Hematopoietic multipotent progenitor cell treated with erythropoietin and hydrocortisone succinate and interleukin-3 and kit ligand, for 4 days (in vitro differentiated cells): ENCODE results near the gene NUP214.
"Not testable (repeated sequence)": the region's sequence is repeated elsewhere in the genome, so short reads cannot be mapped to it uniquely, and the experiment has no call there.

Experiments
- DNase-seq: peaks from one replicate; pipeline ENCODE4 v3.0.0-alpha.2; 2015

NUP214 gene

GRCh38 chr9:131097126-131097947 lies 28.0 kb upstream of the NUP214 start:
- no peak for DNase-seq

- DNase-seq, result no peak
These were observed 27.5 kb upstream of the NUP214 start for GRCh38 chr9:131097948-131098278.

DNA sequence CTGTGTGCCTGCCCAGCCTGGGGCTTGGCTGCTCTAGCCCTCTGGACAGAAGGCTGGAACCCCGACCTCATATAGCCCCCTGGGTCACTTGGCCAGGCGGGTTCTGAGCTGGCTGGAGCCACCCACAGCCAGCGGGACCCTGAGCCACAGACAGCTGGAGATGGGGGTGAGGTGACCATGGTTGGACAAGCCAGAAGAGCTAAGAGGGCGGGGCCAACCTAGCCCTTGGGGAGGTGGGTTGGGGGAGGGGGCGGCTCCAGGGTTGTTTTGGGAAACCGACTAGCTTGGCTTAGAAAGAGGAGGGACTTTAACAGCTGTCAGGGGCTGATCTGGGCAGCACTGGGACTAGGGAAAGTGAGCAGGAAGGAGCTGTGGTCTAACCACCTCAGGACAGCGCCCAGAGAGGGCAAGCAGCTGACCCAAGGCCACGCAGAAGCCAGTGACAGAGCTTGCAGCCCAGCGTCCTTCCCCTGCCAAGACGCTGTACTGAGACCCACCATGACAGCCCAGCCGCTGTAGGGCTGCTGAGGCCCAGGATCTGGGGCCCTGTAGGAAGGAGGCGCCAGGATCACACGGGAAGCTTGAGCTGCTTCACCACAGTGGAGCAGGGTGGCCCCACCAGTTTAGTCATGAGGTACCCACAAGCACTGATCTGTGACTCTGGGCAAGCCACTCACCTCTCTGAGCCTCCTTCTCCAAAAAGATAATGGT lies 26.8 kb upstream of the NUP214 start:
- peak; percentile 42 for DNase-seq

GRCh38 chr9:131099102-131099606 lies 26.2 kb upstream of the NUP214 start:
- DNase-seq, result no peak

DNA sequence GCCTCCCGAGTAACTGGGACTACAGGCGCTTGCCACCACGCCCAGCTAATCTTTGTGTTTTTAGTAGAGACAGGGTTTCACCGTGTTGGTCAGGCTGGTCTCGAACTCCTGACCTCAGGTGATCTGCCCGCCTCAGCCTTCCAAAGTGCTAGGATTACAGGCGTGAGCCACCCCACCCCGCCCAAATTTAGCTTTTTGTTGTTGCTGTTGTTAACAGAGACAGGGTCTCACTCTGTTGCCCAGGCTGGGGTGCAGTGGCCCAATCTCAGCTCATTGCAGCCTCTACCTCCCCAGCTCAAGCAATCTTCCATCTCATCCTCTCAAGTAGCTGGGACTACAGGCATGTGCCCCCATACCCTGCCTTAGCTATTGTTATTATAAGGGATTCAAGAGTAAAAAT lies 25.5 kb upstream of the NUP214 start:
- not testable (repeated sequence) for DNase-seq

DNA sequence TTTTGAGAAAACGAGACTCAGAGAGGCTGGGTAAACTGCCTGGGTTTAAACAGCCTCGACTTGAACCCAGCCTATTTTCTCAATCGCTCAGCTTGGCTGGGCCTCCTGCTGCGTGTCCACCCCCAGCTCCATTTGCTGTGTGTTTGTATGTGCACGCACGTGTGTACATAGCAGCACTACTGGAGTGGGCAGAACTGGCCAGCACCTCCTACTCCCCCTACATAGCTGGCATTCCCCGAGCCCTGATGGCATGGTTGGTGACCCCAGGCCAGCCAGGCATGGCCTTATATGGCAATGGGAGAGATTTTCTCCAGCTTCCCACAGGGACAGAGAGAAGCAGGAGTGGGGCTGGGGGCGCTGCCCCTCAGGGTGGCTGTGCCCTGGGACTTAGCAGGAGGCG lies 24.9 kb upstream of the NUP214 start:
- DNase-seq, result no peak

GRCh38 chr9:131101207-131101964 lies 24.0 kb upstream of the NUP214 start:
- no peak for DNase-seq

DNA sequence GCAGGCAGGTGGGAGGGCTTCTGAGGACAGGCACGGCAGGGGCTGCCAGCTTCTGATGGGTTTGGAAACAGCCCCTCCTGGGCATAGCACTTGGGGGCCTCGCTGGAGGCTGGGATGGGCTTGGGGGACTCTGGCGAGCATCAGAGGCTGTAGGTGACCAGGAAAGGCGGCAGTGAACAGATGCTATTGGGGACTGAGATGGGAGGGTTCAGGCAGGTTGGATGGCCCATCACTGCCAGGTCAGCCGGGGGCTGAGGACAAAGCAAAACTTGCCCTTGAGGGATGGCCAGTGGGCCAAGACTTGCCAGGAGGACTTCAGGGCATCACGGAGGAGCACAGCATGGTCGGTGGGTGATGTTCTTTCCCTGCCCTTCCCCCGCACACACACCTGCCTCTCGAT lies 22.4 kb upstream of the NUP214 start:
- no peak for DNase-seq

DNA sequence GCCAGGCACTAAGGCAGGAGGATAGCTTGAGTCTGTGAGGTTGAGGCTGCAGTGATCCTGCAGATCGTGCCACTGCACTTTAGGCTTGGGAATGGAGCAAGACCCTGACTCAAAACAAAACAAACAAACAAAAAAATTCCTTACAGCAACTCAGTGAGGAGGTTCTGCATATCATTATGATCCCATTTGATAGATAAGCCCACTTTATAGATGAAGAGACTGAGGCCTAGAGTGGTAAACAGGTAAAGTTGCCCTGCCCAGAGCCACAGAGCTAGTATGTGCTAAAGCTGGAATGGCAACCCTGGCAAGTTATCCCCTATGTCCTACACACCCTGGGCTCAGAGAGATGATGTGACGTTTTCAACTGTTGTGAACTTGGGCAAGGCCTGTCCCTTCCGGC lies 21.9 kb upstream of the NUP214 start:
- no peak for DNase-seq

DNA sequence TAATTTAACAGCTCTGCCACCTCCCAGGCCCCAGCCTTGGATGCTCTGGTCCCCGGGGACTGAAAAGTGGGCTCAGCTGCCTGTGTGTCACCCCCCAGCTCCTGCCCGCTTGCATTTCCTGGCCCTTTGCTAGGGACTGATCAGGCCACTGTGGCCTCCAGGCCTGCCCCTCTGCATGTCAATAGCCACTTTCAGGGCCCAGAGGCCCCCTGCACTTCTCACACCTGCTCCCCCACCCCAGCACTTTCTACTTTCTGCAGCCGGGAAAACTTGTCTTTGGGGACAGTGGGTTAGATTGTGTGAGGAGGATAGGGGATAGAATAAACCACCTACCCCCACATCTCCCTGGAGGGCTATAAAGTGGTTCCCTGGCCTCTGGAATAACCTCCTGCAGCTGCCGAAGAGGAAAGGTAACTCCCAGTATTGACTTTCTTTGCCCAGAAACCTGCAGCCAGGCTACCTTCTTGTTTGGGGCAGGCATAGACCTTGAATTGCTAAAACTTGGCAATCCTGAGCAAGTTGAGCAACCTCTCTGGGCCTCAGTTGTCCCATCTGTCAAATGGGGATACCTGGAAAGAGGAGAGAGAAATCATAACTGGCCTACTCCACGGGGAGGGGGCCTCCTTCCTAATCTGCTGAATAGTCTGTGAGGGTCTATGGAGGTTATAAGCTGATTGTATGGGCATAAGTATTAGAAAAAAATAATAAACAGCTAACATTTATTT lies 21.2 kb upstream of the NUP214 start:
- DNase-seq, result no peak

- no peak for DNase-seq
These were observed 19.4 kb upstream of the NUP214 start for GRCh38 chr9:131105952-131106351.

GRCh38 chr9:131107760-131108159 lies 17.6 kb upstream of the NUP214 start:
- no peak for DNase-seq

DNA sequence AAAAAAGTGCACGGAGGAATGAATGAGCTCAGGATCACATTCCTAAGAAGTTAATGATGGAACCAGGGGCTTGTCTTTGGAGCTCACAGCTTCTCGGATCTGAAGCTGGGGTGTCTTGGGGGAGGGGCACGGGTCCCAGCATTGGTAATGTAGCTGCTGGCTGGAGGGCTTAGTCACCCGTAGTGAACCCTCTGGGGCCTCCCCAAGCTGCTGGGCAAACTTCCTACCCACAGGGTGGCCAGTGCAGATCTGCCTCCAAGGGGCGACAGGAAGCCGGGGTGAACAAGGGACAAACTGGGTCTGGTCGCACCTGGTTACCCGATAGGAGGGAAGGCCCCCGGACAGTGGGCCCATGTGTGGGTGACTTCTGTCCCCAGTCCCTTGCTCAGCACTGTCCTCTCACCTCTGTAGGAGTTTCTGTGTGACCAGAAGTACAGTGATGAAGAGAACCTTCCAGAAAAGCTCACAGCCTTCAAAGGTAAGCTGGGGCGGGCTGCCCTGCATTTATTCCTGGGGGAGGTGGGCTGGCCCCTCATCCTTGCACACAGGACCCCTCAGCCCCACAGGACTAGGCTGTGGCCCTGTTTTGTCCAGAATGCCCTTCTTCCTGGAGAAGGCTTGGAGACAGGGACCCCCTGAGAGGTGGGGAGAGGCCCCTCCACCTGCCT lies 14.1 kb upstream of the NUP214 start:
- DNase-seq, result no peak

- DNase-seq, result no peak
These were observed 13.5 kb upstream of the NUP214 start for GRCh38 chr9:131111854-131112311.

DNA sequence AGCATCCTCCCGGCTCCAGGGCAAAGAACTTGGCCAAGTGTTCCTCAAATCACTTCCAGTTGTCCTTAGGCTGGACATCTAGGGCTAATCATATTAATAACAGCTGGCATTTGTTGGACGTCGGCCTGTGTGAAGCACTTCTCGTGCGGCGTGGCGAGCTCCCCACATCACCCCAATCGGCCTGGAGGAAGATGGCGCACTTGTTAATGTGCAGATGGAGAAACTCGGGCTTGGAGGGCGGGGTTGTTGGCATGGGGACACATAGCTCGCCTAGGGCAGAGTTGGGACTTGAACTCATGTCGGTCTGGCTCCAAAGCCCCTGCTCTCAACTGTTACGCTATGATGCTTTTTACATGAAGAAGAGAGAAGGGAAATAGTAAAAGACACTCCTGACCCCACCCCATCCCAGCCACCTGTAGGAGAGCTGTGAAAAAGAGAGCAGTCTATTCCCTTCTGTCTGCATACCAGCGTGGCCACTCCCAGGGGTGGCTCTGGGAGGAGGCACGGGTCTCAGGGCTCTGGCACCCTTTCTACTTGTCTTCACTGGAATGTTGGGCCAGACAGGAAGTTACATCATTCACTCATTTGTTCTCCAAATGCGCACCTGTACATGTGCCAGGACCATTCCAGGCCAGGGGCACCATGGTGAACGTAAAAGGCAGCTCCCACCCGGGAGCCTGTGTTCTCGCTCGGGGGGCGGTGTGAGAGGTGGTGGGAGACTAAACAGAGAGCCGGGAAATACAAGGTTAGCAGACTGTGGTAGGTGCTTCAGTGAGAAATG lies 12.8 kb upstream of the NUP214 start:
- no peak for DNase-seq

DNA sequence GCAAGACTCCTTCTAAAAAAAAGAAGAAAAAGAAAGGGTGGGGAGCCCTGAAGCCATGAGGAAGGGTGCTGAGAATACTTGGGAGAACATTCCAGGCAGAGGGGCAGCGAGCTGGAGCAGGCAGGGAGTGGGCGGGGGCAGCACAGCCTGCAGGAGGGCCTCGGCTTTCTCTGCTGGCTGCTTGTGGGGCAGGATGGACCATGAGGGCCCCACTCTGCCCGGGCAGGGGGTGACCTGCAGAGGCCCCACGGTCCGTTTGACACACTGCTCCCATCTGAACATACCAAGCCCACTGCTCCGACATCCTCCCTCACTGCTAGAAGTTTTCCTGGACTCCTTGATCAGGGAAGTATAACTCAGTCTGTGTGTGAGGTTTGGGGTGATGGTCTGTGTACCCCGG lies 11.7 kb upstream of the NUP214 start:
- no peak for DNase-seq

DNA sequence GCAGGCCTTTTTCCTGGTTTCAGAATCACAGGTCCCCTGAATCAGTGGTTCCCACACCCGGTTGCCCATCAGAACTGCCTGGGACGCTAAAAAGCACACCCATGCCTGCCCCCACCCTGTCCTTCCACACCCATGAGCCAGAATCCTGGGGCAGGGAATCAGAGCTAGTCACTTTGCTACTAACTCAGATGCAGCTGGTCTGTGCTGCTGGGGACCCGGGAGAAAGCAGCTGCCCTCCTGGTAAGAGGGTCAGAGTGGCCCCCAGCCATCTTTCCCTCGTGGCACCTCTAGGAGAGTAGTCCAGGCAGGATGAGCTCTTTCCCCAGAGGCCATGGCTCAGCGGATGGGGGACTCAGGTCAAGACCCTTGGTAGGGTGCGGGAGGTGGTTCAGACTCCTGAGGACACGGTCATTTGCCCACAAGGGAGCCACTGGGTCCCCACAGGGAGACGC lies 11.3 kb upstream of the NUP214 start:
- no peak for DNase-seq

DNA sequence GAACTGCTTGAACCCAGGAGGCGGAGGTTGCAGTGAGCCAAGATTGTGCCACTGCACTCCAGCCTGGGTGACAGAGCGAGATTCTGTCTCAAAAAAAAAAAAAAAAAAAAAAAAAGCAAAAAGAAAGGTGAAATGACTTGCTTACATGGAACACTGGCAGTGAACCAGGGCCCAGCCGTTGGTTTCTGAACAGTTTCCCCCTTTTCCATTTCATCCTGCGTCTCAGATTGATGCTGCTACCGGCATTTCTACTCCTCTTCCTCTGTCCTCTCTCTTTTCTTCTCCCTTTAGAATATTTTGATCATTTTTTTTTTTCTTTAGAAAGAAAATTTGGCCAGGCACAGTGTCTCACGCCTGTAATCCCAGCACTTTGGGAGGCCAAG lies 10.0 kb upstream of the NUP214 start:
- DNase-seq, result not testable (repeated sequence)

GRCh38 chr9:131116281-131117120 lies 8.9 kb upstream of the NUP214 start:
- no peak for DNase-seq

DNA sequence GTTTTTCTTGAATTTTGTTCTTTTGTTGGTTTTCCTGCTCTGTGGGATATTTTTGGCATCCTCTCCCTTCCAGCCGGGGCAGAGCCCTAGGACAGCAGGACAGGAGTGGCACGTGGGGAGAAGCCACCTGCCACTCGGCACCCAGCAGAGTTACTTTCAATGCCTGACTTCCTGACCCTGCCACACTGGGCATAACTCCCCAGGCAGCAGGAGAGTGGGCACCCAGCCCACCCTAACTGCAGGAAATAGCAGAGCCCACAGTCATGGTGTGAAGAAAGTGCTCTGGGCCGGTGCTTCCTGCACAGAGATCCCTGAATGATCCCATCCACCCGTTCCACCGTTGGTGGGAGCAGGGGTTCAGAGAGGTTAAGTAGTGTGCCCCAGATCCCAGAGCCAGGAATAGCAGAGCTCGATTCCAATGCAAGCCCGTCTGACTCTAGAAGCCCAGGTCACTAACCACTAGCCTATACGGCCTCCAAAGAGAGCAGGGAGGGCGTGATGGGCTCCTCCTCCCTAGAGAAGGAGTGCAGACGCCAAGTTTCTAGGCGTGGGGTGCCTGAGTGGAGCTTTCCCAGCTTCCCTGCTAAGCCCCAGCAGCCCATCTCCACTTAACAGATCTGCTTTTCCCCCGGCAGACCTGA lies 8.1 kb upstream of the NUP214 start:
- no peak for DNase-seq
